Activated CD8-positive, alpha-beta memory T cell treated with anti-CD3 and anti-CD28 coated beads for 24 hours (primary cell): Measurements from ENCODE around the gene RCBTB1.

Source experiments
- DNase-seq: peaks from one replicate; pipeline ENCODE4 v3.0.0-alpha.2; 2020

RCBTB1 gene

GRCh38 chr13:49502954-49503353 is 82.4 kb downstream of the RCBTB1 start:
- no peak for DNase-seq

GRCh38 chr13:49499889-49500660 is 85.3 kb downstream of the RCBTB1 start:
- no peak for DNase-seq

GRCh38 chr13:49498206-49498605 is 87.2 kb downstream of the RCBTB1 start:
- no peak for DNase-seq

GRCh38 chr13:49497272-49497671 is 88.1 kb downstream of the RCBTB1 start:
- DNase-seq = no peak

- DNase-seq = peak; percentile 69
Measured at GRCh38 chr13:49496837-49497236, 88.5 kb downstream of the RCBTB1 start.

GRCh38 chr13:49495783-49496762 is 89.3 kb downstream of the RCBTB1 start, which contains the start of gene PHF11:
Gene PHF11 (plus strand): TSS chr13:49495953. CDS start chr13:49496002, 49 bp downstream.
- DNase-seq = peak; percentile 91

GRCh38 chr13:49494645-49495044 is 90.7 kb downstream of the RCBTB1 start:
- no peak for DNase-seq

- no peak for DNase-seq
Measured at GRCh38 chr13:49488563-49488962, 96.8 kb downstream of the RCBTB1 start.
